ENCODE measurements around the gene GRIK4. TPM values are rescaled to one million over a fixed set of nuclear protein-coding genes. Genes with fewer than 3 reads are reported as not detected.
"Not testable (repeated sequence)": the region's sequence is repeated elsewhere in the genome, so short reads cannot be mapped to it uniquely, and the experiment has no call there.

GRIK4 gene
- total RNA-seq, 3 donors from 2014 or later, result 0.36 to 0.51 TPM; not detected in 1

GRCh38 chr11:120998581-120998980 is 487.0 kb downstream of the GRIK4 start:
- no peaks in the 10 kb centered on the region for H3K4me1 ChIP-seq (ENCODE audit: low read depth)
- intact Hi-C loops (cut with DNase I, micrococcal nuclease), result no loop called here

GRCh38 chr11:121004206-121004840 is 492.8 kb downstream of the GRIK4 start:
- Histone ChIP-seq H3K9me3 (no peaks in the 10 kb centered on the region), H3K36me3 (ENCODE audit: low read depth) (no peaks in the 10 kb centered on the region), H3K4me1 (ENCODE audit: low read depth) (no peaks in the 10 kb centered on the region), H3K4me3 (no peak overlapping the region)
- no peak for TF ChIP-seq CTCF (IDR thresholded peaks at IDR 0.05)
- no peak for DNase-seq
- ATAC-seq, result no peak
- intact Hi-C loops (cut with DNase I, micrococcal nuclease), result no loop called here

More at GRCh38 chr11:120998581-120998980, 487.0 kb downstream of the GRIK4 start:
- DNase-seq, result no peak
- ATAC-seq, result no peak
- no peak for TF ChIP-seq CTCF (IDR thresholded peaks at IDR 0.05)
- Histone ChIP-seq H3K4me3 (no peak overlapping the region), H3K36me3 (ENCODE audit: low read depth) (no peaks in the 10 kb centered on the region), H3K9me3 (no peaks in the 10 kb centered on the region)

- no peaks in the 10 kb centered on the region for H3K4me1 ChIP-seq (ENCODE audit: low read depth)
- intact Hi-C loops (cut with DNase I, micrococcal nuclease), result no loop called here
- H3K4me3 ChIP-seq, result no peak overlapping the region
- DNase-seq (no peak), ATAC-seq (no peak)
- H3K9me3 ChIP-seq, result no peaks in the 10 kb centered on the region
- H3K36me3 ChIP-seq (ENCODE audit: low read depth), result no peaks in the 10 kb centered on the region
- no peak for TF ChIP-seq CTCF (IDR thresholded peaks at IDR 0.05)
These were observed 495.4 kb downstream of the GRIK4 start for GRCh38 chr11:121006922-121007321.

- H3K4me1 ChIP-seq (ENCODE audit: low read depth), result no peaks in the 10 kb centered on the region
- no peak overlapping the region for H3K4me3 ChIP-seq
- no peak for DNase-seq
- intact Hi-C loops (cut with DNase I, micrococcal nuclease), result no loop called here
- H3K36me3 ChIP-seq (ENCODE audit: low read depth), result no peaks in the 10 kb centered on the region
- ATAC-seq, result no peak
- H3K9me3 ChIP-seq, result no peaks in the 10 kb centered on the region
- TF ChIP-seq CTCF (IDR thresholded peaks at IDR 0.05), result no peak
These were observed 497.0 kb downstream of the GRIK4 start for GRCh38 chr11:121008551-121008950.

GRCh38 chr11:121012091-121012490 is 500.5 kb downstream of the GRIK4 start:
- no peaks in the 10 kb centered on the region for H3K9me3 ChIP-seq
- no peak for ATAC-seq
- H3K4me1 ChIP-seq (ENCODE audit: low read depth), result no peaks in the 10 kb centered on the region
- no peaks in the 10 kb centered on the region for H3K36me3 ChIP-seq (ENCODE audit: low read depth)
- intact Hi-C loops (cut with DNase I, micrococcal nuclease), result no loop called here
- DNase-seq, result no peak
- no peak overlapping the region for H3K4me3 ChIP-seq
- no peak for TF ChIP-seq CTCF (IDR thresholded peaks at IDR 0.05)

- intact Hi-C loops (cut with DNase I, micrococcal nuclease), result no loop called here
- Histone ChIP-seq H3K9me3 (no peaks in the 10 kb centered on the region), H3K4me3 (no peak overlapping the region), H3K36me3 (ENCODE audit: low read depth) (no peaks in the 10 kb centered on the region), H3K4me1 (ENCODE audit: low read depth) (no peaks in the 10 kb centered on the region)
- DNase-seq, result no peak
- no peak for ATAC-seq
- TF ChIP-seq CTCF (IDR thresholded peaks at IDR 0.05), result no peak
These were observed 507.2 kb downstream of the GRIK4 start for GRCh38 chr11:121018746-121019145.

GRCh38 chr11:121021718-121022117 is 510.2 kb downstream of the GRIK4 start:
- H3K9me3 ChIP-seq; H3K4me1 ChIP-seq (ENCODE audit: low read depth); intact Hi-C loops (cut with DNase I, micrococcal nuclease); H3K4me3 ChIP-seq; H3K36me3 ChIP-seq (ENCODE audit: low read depth); ATAC-seq: not testable (repeated sequence)
- DNase-seq, result peak in 1 of 3 donors; percentile 47

Data from mucosa of descending colon (tissue), 3 donors.